ENCODE results near the gene CNTF. TPM values are rescaled to one million over a fixed set of nuclear protein-coding genes. Genes with fewer than 3 reads are reported as not detected.

Gene CNTF
- polyA plus RNA-seq, 1 of the 3 experiments (the other 2 are of a cell fraction), result 0.87 TPM

DNA sequence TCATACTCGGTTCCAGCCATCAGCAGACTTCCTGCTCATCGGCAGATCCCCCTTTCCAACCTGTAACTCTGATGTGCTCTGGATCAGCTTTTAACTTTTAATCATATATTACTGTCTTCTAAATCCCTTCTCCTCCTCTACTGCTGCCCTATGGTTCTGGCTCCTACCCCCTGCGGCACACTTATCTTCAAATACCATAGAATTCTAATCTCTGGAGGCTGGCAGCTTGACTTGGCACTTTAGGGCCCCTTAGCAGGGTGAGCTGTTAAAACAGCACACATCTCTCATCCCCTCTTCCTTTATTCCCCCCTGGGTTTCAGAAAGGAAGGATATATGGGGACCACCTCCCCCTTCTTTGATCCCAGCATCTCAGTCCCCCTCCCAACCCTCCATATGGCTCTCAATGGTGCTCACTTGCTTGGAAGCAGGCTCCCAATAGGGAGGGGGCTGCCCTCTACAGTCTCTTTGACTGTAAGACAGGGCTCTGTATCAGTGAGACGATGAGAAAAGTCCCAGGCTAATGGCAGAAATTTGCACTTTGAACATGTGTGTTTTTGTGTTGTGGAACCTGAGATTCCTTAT lies 4.4 kb upstream of the CNTF start:
- 99% methylated on average over 4 of the region's 4 CpGs for WGBS (ENCODE audit: low lambda C conversion rate)
- TF ChIP-seq TAF1 (IDR thresholded peaks at IDR 0.05; ENCODE audit: borderline replicate concordance, low read depth, low read length), result no peak
- TF ChIP-seq TEAD4 (IDR thresholded peaks at IDR 0.05; ENCODE audit: borderline replicate concordance, insufficient read depth), result no peak
- no peak for TF ChIP-seq RCOR1 (IDR thresholded peaks at IDR 0.05; ENCODE audit: low read length)
- TF ChIP-seq EP300 (IDR thresholded peaks at IDR 0.05; ENCODE audit: borderline replicate concordance in 1 of 2, low read depth in 1 of 2, low read length in 1 of 2), result no peak
- TF ChIP-seq FOSL2 (IDR thresholded peaks at IDR 0.05; ENCODE audit: borderline replicate concordance, low read depth), result no peak
- peak; percentile 17; the same call in 1 of the 2 replicates for TF ChIP-seq RAD21 (IDR thresholded peaks at IDR 0.05; ENCODE audit: low read length)
- Histone ChIP-seq H3K4me3 (ENCODE audit: low read depth in 2 of 2, low read length in 1 of 2) (no peak overlapping the region), H3K9ac (no peak overlapping the region), H3K4me1 (ENCODE audit: control insufficient read depth in 1 of 2, insufficient read depth in 2 of 2, low read depth in 1 of 2, low read length in 1 of 2) (no peaks in the 10 kb centered on the region), H3K27ac (ENCODE audit: low read depth in 2 of 2, low read length in 1 of 2) (no peak overlapping the region), H3K27me3 (ENCODE audit: insufficient read depth) (no peaks in the 10 kb centered on the region), H3K4me2 (no peak overlapping the region), H3K79me2 (ENCODE audit: insufficient read depth) (peaks cover 11% of the 10 kb centered on the region; the same call in 1 of the 2 replicates), H3K36me3 (replicated peaks in 1 of 2; ENCODE audit: control insufficient read depth in 1 of 2, insufficient read depth in 2 of 2, low read length in 1 of 2) (peaks cover 80 to 97% of the 10 kb centered on the region in 2 experiments), H2AFZ (ENCODE audit: low read depth) (no peak overlapping the region), H4K20me1 (ENCODE audit: insufficient read depth) (no peaks in the 10 kb centered on the region), H3K9me2 (no peaks in the 10 kb centered on the region), H3K9me3 (no peaks in the 10 kb centered on the region), H3F3A (replicated peaks; ENCODE audit: insufficient read depth) (no peaks in the 10 kb centered on the region)
- ChIA-PET CTCF (no interaction called here), POLR2A (no interaction called here)
- no peak for DNase-seq

DNA sequence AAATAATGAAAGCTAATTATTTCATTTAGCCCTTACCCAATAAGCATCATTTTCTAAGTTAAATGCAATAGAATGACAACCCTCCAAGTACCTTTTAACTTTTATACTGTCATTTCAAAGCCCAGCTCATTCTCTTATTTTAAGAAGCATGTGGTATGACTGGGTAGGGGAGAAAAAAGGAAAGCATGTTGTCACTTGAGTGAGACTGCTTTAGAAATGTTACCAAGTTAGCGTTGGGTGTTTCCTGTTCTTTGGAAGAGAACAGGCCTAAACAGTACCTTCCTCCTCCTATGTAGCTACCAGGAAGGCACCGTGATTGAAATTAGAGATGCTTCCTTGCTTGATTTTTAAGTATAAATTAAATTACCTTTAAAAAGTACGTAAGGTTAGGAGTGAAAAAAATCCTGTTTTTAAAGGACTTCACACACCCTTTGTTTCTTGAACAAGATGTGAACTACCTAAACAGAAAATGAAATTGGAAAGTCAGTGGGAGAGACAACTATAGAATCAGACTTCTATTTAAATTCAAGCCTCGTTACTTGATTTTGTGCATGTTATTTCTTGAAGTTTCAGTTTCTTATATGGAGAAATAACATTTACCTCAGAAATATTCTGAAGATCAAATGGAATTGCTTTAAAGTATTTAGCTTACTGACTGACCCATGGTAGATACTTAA lies 741 bp upstream of the CNTF start:
- H2AFZ ChIP-seq (ENCODE audit: low read depth), result no peak overlapping the region
- no peaks in the 10 kb centered on the region for H3K9me3 ChIP-seq
- peaks cover 2% of the 10 kb centered on the region for H3F3A ChIP-seq (replicated peaks; ENCODE audit: insufficient read depth)
- H4K20me1 ChIP-seq (ENCODE audit: insufficient read depth), result no peaks in the 10 kb centered on the region
- ChIA-PET POLR2A (no interaction called here), CTCF (interaction anchor here (0.6 to 1.4 kb wide), 3 partner anchors 9 to 54 kb away, joined by 3 to 4 read pairs (median 3); no protein-coding TSS in a partner anchor)
- H3K79me2 ChIP-seq (ENCODE audit: insufficient read depth), result 0 out of 2 replicates have a peak, but pooled peaks cover 11% of the 10 kb centered on the region
- H3K27me3 ChIP-seq (ENCODE audit: insufficient read depth), result no peaks in the 10 kb centered on the region
- WGBS (ENCODE audit: low lambda C conversion rate), result 96% methylated on average over 4 of the region's 4 CpGs
- TF ChIP-seq YY1 (IDR thresholded peaks at IDR 0.05; ENCODE audit: low read depth), result no peak
- no peak for TF ChIP-seq EP300 (IDR thresholded peaks at IDR 0.05; ENCODE audit: borderline replicate concordance in 1 of 2, low read depth in 1 of 2, low read length in 1 of 2)
- TF ChIP-seq RXRA (IDR thresholded peaks at IDR 0.05; ENCODE audit: borderline replicate concordance, low read depth), result no peak
- no peak for TF ChIP-seq TEAD4 (IDR thresholded peaks at IDR 0.05; ENCODE audit: borderline replicate concordance, insufficient read depth)
- TF ChIP-seq, protein P1, sequence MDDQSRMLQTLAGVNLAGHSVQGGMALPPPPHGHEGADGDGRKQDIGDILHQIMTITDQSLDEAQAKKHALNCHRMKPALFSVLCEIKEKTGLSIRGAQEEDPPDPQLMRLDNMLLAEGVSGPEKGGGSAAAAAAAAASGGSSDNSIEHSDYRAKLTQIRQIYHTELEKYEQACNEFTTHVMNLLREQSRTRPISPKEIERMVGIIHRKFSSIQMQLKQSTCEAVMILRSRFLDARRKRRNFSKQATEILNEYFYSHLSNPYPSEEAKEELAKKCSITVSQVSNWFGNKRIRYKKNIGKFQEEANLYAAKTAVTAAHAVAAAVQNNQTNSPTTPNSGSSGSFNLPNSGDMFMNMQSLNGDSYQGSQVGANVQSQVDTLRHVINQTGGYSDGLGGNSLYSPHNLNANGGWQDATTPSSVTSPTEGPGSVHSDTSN (IDR thresholded peaks at IDR 0.05), result no peak
- TF ChIP-seq RFX5 (IDR thresholded peaks at IDR 0.05; ENCODE audit: low read length), result no peak
- TF ChIP-seq, protein P2, sequence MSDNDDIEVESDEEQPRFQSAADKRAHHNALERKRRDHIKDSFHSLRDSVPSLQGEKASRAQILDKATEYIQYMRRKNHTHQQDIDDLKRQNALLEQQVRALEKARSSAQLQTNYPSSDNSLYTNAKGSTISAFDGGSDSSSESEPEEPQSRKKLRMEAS (IDR thresholded peaks at IDR 0.05; ENCODE audit: low read depth), result no peak
- TF ChIP-seq RAD21 (IDR thresholded peaks at IDR 0.05; ENCODE audit: low read length), result no peak
- TF ChIP-seq SIN3A (IDR thresholded peaks at IDR 0.05; ENCODE audit: borderline replicate concordance, low read depth, low read length), result no peak
- TF ChIP-seq, protein P3, sequence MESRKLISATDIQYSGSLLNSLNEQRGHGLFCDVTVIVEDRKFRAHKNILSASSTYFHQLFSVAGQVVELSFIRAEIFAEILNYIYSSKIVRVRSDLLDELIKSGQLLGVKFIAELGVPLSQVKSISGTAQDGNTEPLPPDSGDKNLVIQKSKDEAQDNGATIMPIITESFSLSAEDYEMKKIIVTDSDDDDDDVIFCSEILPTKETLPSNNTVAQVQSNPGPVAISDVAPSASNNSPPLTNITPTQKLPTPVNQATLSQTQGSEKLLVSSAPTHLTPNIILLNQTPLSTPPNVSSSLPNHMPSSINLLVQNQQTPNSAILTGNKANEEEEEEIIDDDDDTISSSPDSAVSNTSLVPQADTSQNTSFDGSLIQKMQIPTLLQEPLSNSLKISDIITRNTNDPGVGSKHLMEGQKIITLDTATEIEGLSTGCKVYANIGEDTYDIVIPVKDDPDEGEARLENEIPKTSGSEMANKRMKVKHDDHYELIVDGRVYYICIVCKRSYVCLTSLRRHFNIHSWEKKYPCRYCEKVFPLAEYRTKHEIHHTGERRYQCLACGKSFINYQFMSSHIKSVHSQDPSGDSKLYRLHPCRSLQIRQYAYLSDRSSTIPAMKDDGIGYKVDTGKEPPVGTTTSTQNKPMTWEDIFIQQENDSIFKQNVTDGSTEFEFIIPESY (IDR thresholded peaks at IDR 0.05; ENCODE audit: borderline replicate concordance, low read depth), result no peak
- no peak for TF ChIP-seq SMC3 (IDR thresholded peaks at IDR 0.05; ENCODE audit: low read depth, low read length)
- no peak for TF ChIP-seq FOXJ3 (CRISPR knock-in tag; IDR thresholded peaks at IDR 0.05)
- H3K9me2 ChIP-seq, result no peaks in the 10 kb centered on the region
- no peak overlapping the region for H3K9ac ChIP-seq
- H3K4me2 ChIP-seq, result no peak overlapping the region
- no peak for DNase-seq
- H3K27ac ChIP-seq (ENCODE audit: low read depth in 2 of 2, low read length in 1 of 2), result no peak overlapping the region; a peak in 1 of 4 replicates
- peaks cover 68 to 88% of the 10 kb centered on the region in 2 experiments for H3K36me3 ChIP-seq (replicated peaks in 1 of 2; ENCODE audit: control insufficient read depth in 1 of 2, insufficient read depth in 2 of 2, low read length in 1 of 2)
- peaks cover 0 to under 1% of the 10 kb centered on the region in 2 experiments; a peak in 2 of 4 replicates for H3K4me1 ChIP-seq (ENCODE audit: control insufficient read depth in 1 of 2, insufficient read depth in 2 of 2, low read depth in 1 of 2, low read length in 1 of 2)
- no peak overlapping the region for H3K4me3 ChIP-seq (ENCODE audit: low read depth in 2 of 2, low read length in 1 of 2)

All from SK-N-SH (cell line).